Activated T-helper 1 cell treated with anti-CD3 and anti-CD28 coated beads, Interleukin-2, amount 50 U/mL, for 16 hours (primary cell): ENCODE measurements around the gene SIDT2.

Source experiments
- DNase-seq, 2 donors: peaks; one replicate each; pipeline ENCODE4 v3.0.0-alpha.2; 2020; ENCODE audit warnings: low read depth in 1 of 2, low spot score in 1 of 2

The SIDT2 gene

DNA sequence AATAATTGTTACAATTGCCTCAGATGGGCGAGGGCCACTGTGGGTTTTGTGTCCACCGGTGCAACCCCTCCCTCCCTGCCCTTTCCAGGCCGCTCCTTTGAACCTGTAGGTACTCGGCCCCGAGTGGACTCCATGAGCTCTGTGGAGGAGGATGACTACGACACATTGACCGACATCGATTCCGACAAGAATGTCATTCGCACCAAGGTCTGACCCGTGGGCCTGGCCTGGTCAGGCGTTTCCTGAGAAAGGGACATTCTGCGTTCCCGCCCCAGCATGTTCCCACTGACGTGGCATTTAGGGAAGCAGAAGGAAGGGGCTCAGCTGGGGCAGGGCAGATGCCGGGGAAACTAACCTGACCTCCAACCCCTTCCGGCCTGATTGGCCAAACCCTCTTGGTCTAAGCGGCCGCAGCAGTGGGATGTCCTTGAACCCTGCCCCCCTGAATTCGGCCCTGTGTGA lies 10.1 kb downstream of the SIDT2 start:
- DNase-seq: no peak

DNA sequence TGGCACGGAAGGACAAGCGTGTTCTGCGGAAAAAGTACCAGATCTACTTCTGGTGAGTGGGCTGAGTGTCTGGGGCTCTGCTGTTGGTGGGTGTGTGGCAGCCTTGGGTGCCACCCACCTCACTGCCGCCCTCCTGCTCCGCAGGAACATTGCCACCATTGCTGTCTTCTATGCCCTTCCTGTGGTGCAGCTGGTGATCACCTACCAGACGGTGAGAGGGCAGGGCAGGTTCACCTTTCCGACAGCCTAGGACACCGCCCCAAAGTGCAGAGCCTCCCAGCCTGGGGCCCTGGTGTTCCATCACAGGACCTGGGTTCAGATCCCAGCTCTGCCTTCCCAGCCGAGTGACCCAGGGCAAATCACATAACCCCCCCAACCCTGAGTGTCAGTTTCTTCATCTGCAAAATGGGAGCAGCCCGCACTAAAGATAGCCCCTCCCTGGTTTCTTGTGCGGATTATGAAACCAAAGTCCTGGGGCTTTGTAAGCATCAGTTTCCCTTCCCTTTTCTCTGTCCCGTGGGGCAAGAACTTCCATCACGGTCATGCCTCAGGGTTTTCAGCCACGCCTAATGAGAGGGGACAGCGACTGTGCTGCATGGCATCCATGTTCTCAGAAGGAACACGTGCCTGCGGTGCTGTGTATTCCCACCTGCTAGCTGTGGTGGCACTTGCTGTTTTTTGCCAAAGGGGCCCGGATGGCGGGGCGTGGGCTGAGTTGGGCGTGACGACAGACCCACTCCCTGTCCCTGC lies 10.8 kb downstream of the SIDT2 start:
- no peak for DNase-seq

DNA sequence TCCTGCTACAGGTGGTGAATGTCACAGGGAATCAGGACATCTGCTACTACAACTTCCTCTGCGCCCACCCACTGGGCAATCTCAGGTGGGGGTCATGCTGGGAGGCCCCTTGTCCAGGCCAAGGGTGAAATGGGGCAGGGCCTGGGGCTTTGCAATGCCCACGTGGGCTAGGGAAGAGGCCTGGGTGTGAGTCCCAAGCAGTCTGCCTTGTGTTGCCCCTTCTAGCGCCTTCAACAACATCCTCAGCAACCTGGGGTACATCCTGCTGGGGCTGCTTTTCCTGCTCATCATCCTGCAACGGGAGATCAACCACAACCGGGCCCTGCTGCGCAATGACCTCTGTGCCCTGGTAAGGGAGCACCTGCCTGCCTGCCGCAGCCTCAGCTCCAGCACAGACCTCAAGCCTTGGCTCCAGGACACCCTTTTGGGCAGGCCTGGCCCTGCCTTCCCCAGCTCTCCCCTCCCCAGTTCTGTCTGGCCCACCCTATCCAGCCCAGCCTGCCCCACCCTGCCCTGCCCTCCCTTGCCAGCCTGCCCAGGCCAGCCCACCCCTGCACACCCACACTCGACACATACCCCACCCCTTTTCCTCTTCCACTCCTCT lies 11.5 kb downstream of the SIDT2 start:
- DNase-seq: no peak

DNA sequence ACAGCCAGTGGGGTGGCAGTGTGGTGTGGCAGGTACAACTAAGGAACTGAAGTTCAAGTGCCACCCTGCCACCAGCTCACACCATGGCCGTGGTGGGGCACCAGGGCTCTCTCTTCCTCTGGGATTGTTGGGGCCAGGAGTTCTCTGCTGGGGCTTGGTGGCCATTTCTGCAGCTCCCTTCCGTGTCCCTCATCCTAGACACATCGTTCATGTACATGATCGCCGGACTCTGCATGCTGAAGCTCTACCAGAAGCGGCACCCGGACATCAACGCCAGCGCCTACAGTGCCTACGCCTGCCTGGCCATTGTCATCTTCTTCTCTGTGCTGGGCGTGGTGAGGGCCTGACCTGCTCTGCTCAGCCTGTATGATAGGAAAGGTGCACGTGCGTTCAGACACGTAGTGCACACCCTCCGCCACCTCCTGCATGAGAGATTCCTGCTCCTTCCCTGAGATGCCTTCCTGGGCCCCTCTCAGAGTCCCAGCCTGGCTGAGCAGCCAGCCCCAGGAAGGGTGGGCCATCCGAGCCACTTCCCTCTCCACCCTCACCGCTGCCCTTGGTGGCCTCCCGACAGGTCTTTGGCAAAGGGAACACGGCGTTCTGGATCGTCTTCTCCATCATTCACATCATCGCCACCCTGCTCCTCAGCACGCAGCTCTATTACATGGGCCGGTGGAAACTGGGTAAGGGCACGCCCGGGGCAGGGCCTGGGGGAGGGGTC lies 13.3 kb downstream of the SIDT2 start:
- no peak for DNase-seq

DNA sequence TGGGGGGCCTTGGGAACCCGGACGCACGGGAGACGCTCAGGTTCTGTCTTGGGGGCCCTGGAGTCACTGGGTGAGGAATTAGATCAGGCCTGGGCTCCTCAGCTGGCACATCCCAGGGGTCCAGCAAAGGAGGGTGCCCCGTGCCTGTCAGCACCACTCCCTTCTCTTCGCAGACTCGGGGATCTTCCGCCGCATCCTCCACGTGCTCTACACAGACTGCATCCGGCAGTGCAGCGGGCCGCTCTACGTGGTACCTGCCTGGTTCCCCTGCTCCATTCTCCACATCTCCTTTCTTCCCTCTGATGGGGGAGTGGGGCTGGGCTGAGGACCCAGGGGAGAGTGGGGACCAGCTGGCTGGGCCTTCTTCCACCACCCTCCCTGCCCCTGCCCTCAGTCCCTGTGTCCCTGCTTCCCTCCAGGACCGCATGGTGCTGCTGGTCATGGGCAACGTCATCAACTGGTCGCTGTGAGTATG lies 13.9 kb downstream of the SIDT2 start:
- no peak for DNase-seq

DNA sequence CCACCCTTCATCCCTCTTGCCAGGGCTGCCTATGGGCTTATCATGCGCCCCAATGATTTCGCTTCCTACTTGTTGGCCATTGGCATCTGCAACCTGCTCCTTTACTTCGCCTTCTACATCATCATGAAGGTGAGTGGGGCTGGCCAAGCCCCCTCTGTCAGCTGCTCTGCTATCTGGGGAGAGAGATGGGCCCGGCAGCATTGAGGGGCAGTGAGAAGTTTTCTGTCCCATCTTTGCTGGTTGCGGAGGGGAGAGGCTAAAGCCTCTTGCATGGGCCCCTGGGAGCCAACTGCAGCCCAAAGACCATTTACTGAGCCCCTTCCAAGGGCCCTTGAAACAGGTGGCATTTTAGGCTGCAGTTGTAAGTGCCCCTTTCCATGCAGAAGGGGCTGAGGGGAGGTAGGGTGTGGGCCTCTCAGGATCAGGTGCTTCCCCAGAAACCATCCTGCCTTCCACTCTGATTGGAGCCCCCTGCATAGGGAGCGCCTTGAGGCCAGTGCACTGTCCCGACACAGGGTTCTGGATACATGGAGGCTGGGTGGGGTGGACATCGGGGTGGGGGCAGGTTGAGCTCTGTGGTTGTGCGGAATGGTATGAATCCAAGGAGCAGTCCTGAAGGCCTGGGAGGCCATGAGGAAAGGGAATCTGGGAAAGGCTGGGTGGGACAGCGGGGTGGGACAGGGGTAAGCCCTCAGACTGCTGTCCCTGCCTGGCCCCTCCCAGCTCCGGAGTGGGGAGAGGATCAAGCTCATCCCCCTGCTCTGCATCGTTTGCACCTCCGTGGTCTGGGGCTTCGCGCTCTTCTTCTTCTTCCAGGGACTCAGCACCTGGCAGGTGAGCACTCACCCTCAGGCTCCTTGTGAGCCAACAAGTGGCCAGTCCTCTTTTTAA lies 14.8 kb downstream of the SIDT2 start:
- no peak for DNase-seq

DNA sequence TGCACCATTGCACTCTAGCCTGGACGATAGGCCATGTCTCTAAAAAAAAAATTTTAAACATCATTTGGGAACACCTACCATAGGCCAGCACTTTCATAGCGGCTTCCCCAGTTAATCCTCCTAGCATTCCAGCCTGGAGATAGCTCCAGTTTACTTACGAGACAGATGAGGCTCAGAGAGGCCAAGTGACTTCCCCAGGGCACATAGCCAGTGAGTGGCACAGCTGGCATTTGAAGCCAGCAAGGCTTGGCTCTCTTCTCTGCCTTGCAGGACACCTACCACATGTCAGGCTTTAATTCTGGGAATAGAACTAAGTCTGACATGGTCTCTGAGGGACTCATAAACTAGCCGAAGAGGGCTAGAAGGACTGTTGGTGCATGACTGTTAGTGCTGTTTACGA lies 15.7 kb downstream of the SIDT2 start:
- DNase-seq: no peak

DNA sequence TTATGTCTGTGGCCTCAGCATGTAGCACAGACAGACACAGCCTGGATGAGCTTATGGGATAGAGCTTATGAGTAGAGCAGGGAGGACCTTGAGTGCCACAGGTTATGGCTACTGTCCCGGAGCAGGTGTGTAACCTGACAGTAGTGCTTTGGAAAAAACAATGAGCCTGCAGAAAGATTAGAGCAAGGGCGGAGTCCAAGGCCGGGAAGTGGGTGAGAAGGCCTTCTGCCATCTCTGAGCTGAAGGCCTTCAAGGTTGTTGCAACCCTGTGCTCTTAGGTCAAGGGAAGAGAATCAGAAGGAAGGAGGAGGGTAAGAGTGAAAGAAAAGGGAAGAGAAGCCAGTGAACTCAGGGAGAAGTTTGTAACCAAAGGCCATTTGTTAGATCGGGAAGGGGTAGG lies 16.7 kb downstream of the SIDT2 start:
- DNase-seq: no peak

DNA sequence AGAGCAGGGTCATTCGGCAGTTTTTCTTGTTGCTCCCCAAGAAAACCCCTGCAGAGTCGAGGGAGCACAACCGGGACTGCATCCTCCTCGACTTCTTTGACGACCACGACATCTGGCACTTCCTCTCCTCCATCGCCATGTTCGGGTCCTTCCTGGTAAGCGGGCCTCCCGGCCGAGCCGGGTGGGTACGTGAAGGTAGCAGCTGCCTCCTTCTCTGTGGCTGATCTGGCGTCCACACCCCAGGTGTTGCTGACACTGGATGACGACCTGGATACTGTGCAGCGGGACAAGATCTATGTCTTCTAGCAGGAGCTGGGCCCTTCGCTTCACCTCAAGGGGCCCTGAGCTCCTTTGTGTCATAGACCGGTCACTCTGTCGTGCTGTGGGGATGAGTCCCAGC lies 17.2 kb downstream of the SIDT2 start:
- no peak for DNase-seq

DNA sequence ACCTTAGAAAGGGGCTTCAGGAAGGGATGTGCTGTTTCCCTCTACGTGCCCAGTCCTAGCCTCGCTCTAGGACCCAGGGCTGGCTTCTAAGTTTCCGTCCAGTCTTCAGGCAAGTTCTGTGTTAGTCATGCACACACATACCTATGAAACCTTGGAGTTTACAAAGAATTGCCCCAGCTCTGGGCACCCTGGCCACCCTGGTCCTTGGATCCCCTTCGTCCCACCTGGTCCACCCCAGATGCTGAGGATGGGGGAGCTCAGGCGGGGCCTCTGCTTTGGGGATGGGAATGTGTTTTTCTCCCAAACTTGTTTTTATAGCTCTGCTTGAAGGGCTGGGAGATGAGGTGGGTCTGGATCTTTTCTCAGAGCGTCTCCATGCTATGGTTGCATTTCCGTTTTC lies 18.5 kb downstream of the SIDT2 start:
- no peak for DNase-seq

DNA sequence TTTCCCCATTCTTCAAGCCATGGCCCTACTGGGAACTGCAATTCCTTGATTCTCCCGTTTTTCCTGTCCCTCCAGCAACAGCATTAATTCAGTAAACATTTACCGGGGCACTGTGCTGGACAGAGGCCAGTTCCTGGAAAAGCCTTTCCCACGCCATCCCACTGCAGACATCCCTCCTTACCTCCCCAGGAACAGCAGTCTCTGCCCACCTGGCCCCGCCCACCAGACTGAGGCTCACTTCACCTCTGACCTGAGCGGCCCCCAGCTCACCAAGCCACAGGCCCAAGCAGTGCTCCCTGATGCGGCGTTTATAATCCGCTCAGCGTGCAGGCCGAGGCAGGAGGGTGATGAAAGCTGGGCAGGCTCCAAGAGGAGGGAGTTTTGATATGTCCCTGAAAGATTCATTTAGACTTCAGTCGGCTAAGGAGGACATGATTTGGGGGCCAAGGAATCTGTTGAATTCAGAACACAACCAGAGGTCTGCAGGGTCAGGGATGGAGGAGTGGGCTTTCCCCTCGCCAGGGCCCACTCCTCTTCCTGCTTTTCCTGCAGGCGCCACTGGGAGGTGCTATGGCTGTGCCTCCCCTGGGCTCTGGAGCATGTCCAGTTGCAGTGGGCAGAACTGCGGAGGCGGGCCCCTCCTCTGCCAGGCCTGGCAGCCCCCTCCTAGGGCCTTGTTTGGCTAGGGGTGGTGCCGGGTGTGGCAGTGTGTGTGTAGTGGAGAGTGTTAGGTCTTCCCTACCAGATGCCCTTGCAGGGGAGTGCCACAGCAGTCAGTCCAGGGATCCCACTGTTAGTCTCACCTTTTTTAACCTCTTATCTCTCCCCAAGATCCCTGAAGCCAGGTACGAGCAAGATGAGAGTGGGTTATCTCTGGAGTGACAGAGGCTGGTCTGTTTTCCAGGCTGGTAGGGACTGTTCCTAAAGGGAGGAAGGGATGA lies 19.2 kb downstream of the SIDT2 start:
- DNase-seq: no peak

DNA sequence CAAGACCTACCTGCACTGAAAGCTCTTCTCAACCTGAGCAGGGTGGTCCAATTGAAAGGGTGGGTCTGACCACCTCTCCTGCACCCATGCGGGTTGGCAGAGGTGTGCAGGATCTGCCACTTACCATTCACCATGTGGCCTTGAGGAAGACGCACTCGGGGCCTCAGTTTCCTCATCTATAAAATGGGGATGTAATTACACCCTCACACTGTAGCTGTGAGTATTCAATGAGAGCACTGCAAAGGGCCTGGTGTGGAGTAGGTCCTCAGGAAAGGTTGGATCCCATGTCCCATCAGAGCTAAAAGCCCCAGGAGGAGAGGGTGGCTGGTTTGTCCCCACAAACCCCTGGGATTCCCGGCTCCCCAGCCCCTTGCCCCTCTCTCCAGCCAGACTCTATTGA lies 20.1 kb downstream of the SIDT2 start:
- DNase-seq: no peak

DNA sequence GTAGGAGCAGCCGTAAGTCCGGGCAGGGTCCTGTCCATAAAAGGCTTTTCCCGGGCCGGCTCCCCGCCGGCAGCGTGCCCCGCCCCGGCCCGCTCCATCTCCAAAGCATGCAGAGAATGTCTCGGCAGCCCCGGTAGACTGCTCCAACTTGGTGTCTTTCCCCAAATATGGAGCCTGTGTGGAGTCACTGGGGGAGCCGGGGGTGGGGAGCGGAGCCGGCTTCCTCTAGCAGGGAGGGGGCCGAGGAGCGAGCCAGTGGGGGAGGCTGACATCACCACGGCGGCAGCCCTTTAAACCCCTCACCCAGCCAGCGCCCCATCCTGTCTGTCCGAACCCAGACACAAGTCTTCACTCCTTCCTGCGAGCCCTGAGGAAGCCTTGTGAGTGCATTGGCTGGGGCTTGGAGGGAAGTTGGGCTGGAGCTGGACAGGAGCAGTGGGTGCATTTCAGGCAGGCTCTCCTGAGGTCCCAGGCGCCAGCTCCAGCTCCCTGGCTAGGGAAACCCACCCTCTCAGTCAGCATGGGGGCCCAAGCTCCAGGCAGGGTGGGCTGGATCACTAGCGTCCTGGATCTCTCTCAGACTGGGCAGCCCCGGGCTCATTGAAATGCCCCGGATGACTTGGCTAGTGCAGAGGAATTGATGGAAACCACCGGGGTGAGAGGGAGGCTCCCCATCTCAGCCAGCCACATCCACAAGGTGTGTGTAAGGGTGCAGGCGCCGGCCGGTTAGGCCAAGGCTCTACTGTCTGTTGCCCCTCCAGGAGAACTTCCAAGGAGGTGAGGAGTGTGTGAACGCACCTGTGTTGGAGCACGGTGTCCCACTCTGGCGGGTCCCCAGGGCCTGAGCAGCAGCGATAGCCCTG lies 20.7 kb downstream of the SIDT2 start, which contains the start of gene TAGLN:
TSS of gene TAGLN (plus strand) at position 318 of the 863 bp plus-strand sequence. CDS start 3,644 bp downstream, outside the sequence.
- DNase-seq: no peak

DNA sequence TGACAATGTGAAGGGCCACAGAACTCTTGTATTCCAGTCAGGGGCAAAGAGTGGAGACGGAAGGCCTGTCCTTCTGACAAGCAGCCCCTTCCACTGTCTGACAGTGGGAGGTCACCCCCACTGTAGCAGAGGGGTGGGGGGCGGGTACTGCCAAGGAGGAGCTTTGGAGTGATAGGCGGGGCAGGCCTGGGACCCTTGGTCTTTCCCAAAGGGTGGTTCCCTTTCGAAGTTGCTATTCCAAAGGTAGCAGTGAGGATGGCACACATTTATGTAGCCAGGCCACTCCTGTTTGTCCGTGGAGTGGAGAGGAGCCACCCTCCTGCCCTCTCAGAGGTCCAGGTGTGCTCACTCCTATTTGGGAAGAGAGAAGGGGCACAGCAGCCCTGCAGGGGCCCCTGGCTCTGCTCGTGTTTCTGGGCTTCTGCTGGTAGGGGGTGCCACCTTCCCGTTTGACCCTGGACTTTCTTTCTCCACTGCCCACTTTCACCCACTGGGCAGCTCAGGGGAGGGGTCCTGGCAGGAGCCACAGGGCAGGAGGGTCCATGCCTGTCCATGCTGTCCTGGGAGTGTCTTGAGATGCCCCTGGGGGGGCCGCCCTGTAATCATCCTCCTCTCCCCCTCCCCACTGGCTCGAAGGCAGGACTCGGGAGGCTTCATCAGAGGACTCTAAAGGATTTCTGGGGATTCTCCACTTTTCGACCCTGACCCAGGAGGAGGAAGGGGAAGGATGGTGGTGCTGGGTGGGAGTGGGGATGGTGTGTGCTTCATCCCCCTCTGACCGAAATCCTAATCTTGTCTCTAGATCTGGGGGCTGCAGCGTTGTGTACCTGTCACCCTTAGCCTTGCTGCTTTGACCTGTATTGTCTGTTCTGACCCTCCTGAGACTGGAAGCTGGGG lies 21.6 kb downstream of the SIDT2 start:
- no peak for DNase-seq

DNA sequence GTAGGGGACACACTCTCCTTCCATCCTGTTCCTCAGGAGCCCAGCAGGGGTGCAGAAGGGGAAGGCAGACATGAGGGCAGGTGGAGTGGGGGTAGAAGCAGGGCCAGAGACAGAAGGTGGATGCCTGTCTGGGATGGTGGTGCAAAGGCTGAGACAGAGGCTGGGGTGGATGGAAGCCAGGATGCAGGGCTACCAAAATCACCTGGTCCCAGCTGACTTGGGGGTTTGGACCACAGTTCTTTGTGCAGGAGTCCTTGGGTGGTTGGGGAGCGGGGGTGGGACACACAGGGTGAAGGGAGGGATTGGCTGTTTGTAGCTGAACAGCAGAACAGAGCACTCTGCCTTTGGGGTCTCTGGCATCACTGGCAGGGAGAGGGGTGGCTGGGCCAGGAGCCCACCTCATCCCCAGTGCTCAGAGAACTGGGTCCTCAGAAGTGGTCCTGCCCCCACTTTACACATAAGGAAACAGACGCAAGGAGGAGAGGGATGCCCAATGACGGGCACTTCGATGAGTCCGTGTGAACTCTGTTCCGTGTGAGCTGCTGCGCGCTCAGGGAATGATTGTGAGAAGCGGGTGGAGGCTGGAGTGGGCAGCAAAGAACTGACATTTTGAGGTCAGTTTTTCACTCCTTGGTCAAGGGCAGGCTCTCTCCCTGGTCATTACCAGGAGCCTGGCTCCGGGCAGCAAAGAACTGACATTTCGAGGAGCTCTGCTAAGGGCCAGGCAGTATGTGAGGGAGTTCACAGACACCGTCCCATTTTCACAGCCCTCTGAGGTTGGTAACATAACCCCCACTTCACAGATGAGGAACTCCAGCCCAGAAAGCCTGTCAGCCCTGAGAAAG lies 22.5 kb downstream of the SIDT2 start:
- DNase-seq: no peak

DNA sequence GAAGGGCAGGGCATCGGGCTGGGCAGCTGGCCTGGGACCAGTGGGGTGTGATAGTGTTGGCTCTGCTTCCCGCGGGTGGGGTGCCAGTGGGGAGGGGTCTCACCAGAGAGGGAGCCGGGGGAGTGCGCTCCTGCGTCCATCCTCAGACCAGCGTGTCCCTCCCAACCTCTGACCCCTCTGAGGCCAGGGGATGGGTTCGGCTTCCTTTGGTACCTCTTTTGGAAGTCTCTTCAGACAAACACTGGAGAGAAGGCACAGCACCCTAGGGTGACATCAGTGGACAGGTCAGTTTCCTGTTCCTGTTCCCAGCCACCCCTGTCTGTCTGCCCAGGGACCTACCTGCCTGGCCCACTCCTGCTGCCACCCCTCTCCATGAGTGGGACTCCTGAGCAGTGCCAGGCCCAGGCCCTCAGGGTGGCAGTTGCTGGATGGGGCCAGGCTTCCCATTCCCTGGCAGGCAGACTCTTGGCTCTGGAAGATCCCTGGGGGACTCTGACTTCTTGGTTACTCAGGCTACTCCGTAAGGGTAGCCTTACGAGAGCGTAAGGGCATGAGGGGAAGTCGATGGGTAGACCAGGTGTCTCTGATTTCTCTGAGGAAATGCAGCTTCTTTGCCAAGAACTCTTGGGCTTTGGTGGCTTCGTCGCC lies 23.2 kb downstream of the SIDT2 start:
- no peak for DNase-seq
